Erythroblast (primary cell): ENCODE results near the gene SPAG16.

ENCODE experiments used
- DNase-seq, 2 experiments: peaks; one replicate each; lab custom pipeline; 2025; lab: John Stamatoyannopoulos, UW
- GATA1 ChIP-seq: IDR thresholded peaks from 2 replicates; pipeline ENCODE4 v1.6.1; 2011; ENCODE audit warnings: low read depth, mild to moderate bottlenecking, control low read depth, low read length, moderate library complexity
- POLR2A ChIP-seq: IDR thresholded peaks from 2 replicates; pipeline ENCODE4 v1.6.1; 2011; ENCODE audit warnings: mild to moderate bottlenecking, low read length

The SPAG16 gene

GRCh38 chr2:214139630-214140284 is 855.5 kb downstream of the SPAG16 start:
- TF ChIP-seq GATA1 (no peak), POLR2A (no peak)
- DNase-seq, result no peak

GRCh38 chr2:214156971-214157370 is 872.7 kb downstream of the SPAG16 start:
- TF ChIP-seq GATA1 (no peak), POLR2A (no peak)
- no peak for DNase-seq

GRCh38 chr2:214158851-214159250 is 874.6 kb downstream of the SPAG16 start:
- TF ChIP-seq POLR2A, result no peak
- no peak for TF ChIP-seq GATA1
- no peak for DNase-seq

GRCh38 chr2:214169281-214169680 is 885.0 kb downstream of the SPAG16 start:
- TF ChIP-seq POLR2A (no peak), GATA1 (no peak)
- no peak for DNase-seq

- TF ChIP-seq POLR2A, result no peak
- no peak for TF ChIP-seq GATA1
- no peak for DNase-seq
Observed at GRCh38 chr2:214169736-214170135, 885.5 kb downstream of the SPAG16 start.

GRCh38 chr2:214174563-214174962 is 890.3 kb downstream of the SPAG16 start:
- DNase-seq, result no peak
- no peak for TF ChIP-seq GATA1
- TF ChIP-seq POLR2A, result no peak

- DNase-seq, result no peak
- TF ChIP-seq GATA1 (no peak), POLR2A (no peak)
Observed at GRCh38 chr2:214180071-214180470, 895.8 kb downstream of the SPAG16 start.

GRCh38 chr2:214180686-214181085 is 896.4 kb downstream of the SPAG16 start:
- DNase-seq, result no peak
- TF ChIP-seq GATA1, result no peak
- no peak for TF ChIP-seq POLR2A

- TF ChIP-seq GATA1 (no peak), POLR2A (no peak)
- DNase-seq, result no peak
Observed at GRCh38 chr2:214184461-214184860, 900.2 kb downstream of the SPAG16 start.

GRCh38 chr2:214185546-214185945 is 901.3 kb downstream of the SPAG16 start:
- TF ChIP-seq GATA1, result no peak
- TF ChIP-seq POLR2A, result no peak
- DNase-seq, result no peak

GRCh38 chr2:214192711-214193110 is 908.4 kb downstream of the SPAG16 start:
- TF ChIP-seq POLR2A (no peak), GATA1 (no peak)

GRCh38 chr2:214193943-214194342 is 909.7 kb downstream of the SPAG16 start:
- no peak for DNase-seq
- TF ChIP-seq POLR2A, result no peak
- TF ChIP-seq GATA1, result no peak

More at GRCh38 chr2:214192711-214193110, 908.4 kb downstream of the SPAG16 start:
- no peak for DNase-seq

- no peak for DNase-seq
- TF ChIP-seq GATA1, result no peak
- no peak for TF ChIP-seq POLR2A
Observed at GRCh38 chr2:214196260-214196659, 912.0 kb downstream of the SPAG16 start.

- TF ChIP-seq POLR2A, result no peak
- no peak for TF ChIP-seq GATA1
- DNase-seq, result no peak
Observed at GRCh38 chr2:214201892-214202291, 917.6 kb downstream of the SPAG16 start.

- TF ChIP-seq GATA1 (no peak), POLR2A (no peak)
- no peak for DNase-seq
Observed at GRCh38 chr2:214203214-214203613, 919.0 kb downstream of the SPAG16 start.
